GM12892 (cell line): ENCODE measurements around the gene PRKCZ.

Source experiments
- POLR2A ChIP-seq: IDR thresholded peaks from 2 replicates; pipeline ENCODE4 v1.6.1; 2011; ENCODE audit warnings: low read depth, low read length, control low read depth
- POLR2AphosphoS5 ChIP-seq: IDR thresholded peaks from 2 replicates; pipeline ENCODE4 v1.6.1; 2011; ENCODE audit warnings: low read depth, low read length, control low read depth

DNA sequence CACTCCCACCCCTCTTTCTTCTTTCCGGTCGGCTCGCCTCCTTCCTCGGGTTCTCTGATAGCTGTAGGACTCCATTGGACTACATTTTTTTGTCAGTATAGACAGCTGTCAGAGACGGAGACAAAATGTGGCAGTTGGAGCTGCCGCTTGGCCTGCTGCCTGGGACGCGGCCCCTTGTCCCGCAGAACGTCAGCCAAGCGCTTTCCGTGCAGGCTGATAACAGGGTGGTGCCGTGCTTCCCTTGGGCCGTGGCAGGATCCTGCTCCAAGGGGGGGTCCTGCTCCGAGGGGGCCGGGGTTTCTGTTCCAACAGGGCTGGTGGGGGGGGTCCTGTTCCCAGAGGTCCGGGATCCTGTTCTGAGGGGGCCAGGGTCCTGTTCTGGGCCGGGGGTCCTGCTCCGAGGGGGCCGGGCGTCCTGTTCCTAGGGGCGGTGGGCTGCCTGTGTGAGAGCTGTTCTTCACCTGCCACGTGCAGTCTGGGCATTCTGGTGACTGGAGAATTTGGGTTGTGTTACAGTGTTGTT, 182.8 kb downstream of the PRKCZ start:
- no peak for TF ChIP-seq POLR2A
- no peak for TF ChIP-seq POLR2AphosphoS5
